SU-DHL-6 (cell line): ENCODE results near the gene SMARCA4.

Experiments
- CTCF ChIP-seq: fragments of 200-600 bp; sonication (generic); IDR thresholded peaks from one replicate; pipeline ENCODE4 v1.5.1; 2017; ENCODE audit warnings: antibody characterized with exemption, mild to moderate bottlenecking, low read length, moderate library complexity; ENCODE audit not compliant: insufficient read depth, poor library complexity, severe bottlenecking
- EZH2phosphoT487 ChIP-seq: fragments of 200-600 bp; sonication (generic), shearing (Covaris generic); conservative IDR thresholded peaks from 2 replicates; pipeline ENCODE4 v1.6.1; 2018; ENCODE audit warnings: mild to moderate bottlenecking, antibody characterized with exemption, low read length, moderate library complexity, mixed read lengths

GRCh38 chr19:10966809-10967208, 6.0 kb downstream of the SMARCA4 start:
- TF ChIP-seq EZH2phosphoT487 (no peak), CTCF (no peak)
